ENCODE measurements around the gene FLT1. TPM values are rescaled to one million over a fixed set of nuclear protein-coding genes. Genes with fewer than 3 reads are reported as not detected.

The FLT1 gene
- total and polyA plus RNA-seq, 7 donors = 9.0 to 38.6 (median 15.6) TPM

- DNase-seq = no peak
- H3K9me3 ChIP-seq = no peaks in the 10 kb centered on the region
- WGBS, 3 donors = 78 to 88% (median 80%) methylated on average over 4 of the region's 4 CpGs
- intact Hi-C loops (cut with DNase I) = no loop called here
- no peak for ATAC-seq
- H3K27me3 ChIP-seq (ENCODE audit: insufficient read depth in 3 of 3, low read length in 2 of 3) = peaks cover 0 to 4% (median 2%) of the 10 kb centered on the region in 3 donors
- H3K4me3 ChIP-seq = no peak overlapping the region
- H3K36me3 ChIP-seq (ENCODE audit: insufficient read depth in 1 of 2, low read depth in 1 of 2) = no peaks in the 10 kb centered on the region
- no peak overlapping the region for H3K27ac ChIP-seq
- no peaks in the 10 kb centered on the region for H3K4me1 ChIP-seq
- TF ChIP-seq CTCF (IDR thresholded peaks at IDR 0.05) = no peak
Observed at GRCh38 chr13:28353679-28354078, 141.2 kb downstream of the FLT1 start.

- no peak for DNase-seq
- Histone ChIP-seq H3K27ac (no peak overlapping the region), H3K4me3 (no peak overlapping the region), H3K4me1 (no peaks in the 10 kb centered on the region), H3K27me3 (ENCODE audit: insufficient read depth in 3 of 3, low read length in 2 of 3) (peaks cover 2 to 7% (median 2%) of the 10 kb centered on the region in 3 donors), H3K9me3 (no peaks in the 10 kb centered on the region), H3K36me3 (ENCODE audit: insufficient read depth in 1 of 2, low read depth in 1 of 2) (no peaks in the 10 kb centered on the region)
- no peak for TF ChIP-seq CTCF (IDR thresholded peaks at IDR 0.05)
- 72 to 74% (median 73%) methylated on average over 8 of the region's 8 CpGs for WGBS, 3 donors
- no peak for ATAC-seq
- intact Hi-C loops (cut with DNase I) = no loop called here
Observed at GRCh38 chr13:28349907-28350654, 144.8 kb downstream of the FLT1 start.

GRCh38 chr13:28349371-28349770 lies 145.6 kb downstream of the FLT1 start:
- Histone ChIP-seq H3K4me1 (no peaks in the 10 kb centered on the region), H3K9me3 (no peaks in the 10 kb centered on the region), H3K27ac (no peak overlapping the region), H3K36me3 (ENCODE audit: insufficient read depth in 1 of 2, low read depth in 1 of 2) (no peaks in the 10 kb centered on the region), H3K4me3 (no peak overlapping the region), H3K27me3 (ENCODE audit: insufficient read depth in 3 of 3, low read length in 2 of 3) (peaks cover 0 to 7% (median 2%) of the 10 kb centered on the region in 3 donors)
- intact Hi-C loops (cut with DNase I) = no loop called here
- ATAC-seq (no peak), DNase-seq (no peak)
- 83 to 87% (median 84%) methylated on average over 6 of the region's 6 CpGs for WGBS, 3 donors
- no peak for TF ChIP-seq CTCF (IDR thresholded peaks at IDR 0.05)

- H3K4me3 ChIP-seq = no peak overlapping the region
- H3K27ac ChIP-seq = no peak overlapping the region
- ATAC-seq = no peak
- H3K27me3 ChIP-seq (ENCODE audit: insufficient read depth in 3 of 3, low read length in 2 of 3) = peaks cover 0 to 7% (median 2%) of the 10 kb centered on the region in 3 donors
- intact Hi-C loops (cut with DNase I) = no loop called here
- no peaks in the 10 kb centered on the region for H3K4me1 ChIP-seq
- peaks cover 0 to 3% of the 10 kb centered on the region in 2 donors for H3K36me3 ChIP-seq (ENCODE audit: insufficient read depth in 1 of 2, low read depth in 1 of 2)
- no peak for TF ChIP-seq CTCF (IDR thresholded peaks at IDR 0.05)
- 74 to 82% (median 75%) methylated on average over 5 of the region's 5 CpGs for WGBS, 3 donors
- H3K9me3 ChIP-seq = no peaks in the 10 kb centered on the region
- DNase-seq = no peak
Observed at GRCh38 chr13:28347456-28348371, 147.2 kb downstream of the FLT1 start.

Data from psoas muscle (tissue), 8 donors.